ENCODE results near the gene LSR.

DNA sequence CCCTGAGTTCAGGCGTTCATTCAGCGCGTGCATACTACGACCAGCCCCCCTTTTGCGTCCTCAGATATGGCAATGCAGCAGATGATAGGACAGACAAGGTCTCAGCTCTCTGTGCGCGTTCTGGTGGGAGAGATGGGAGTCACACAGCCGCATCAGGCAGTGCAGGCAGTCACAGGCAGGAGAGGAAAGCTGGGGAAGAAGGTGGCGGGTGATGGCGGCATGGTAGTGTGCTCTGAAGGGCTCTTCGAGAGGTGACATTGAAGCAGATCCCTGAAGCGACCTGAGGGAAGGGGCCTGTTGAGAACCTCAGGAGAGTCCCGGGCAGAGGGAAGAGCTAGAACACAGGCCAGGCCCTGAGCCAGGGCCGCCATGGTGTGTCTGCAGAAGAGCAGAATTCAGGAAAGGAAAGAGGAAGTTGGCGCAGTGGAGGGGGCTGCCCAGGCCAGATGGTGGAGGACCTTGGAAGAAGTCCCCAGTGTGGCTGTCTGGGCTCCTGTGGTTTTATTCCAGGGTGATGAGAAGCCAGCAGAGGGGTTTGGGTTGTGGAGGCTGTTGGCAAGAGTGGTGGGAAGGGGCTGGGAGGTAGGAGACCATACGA lies 23.4 kb downstream of the LSR start:
- TF ChIP-seq, protein P1, sequence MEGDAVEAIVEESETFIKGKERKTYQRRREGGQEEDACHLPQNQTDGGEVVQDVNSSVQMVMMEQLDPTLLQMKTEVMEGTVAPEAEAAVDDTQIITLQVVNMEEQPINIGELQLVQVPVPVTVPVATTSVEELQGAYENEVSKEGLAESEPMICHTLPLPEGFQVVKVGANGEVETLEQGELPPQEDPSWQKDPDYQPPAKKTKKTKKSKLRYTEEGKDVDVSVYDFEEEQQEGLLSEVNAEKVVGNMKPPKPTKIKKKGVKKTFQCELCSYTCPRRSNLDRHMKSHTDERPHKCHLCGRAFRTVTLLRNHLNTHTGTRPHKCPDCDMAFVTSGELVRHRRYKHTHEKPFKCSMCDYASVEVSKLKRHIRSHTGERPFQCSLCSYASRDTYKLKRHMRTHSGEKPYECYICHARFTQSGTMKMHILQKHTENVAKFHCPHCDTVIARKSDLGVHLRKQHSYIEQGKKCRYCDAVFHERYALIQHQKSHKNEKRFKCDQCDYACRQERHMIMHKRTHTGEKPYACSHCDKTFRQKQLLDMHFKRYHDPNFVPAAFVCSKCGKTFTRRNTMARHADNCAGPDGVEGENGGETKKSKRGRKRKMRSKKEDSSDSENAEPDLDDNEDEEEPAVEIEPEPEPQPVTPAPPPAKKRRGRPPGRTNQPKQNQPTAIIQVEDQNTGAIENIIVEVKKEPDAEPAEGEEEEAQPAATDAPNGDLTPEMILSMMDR (IDR thresholded peaks at IDR 0.05): no peak
- TF ChIP-seq POLR2A (IDR thresholded peaks at IDR 0.05): no peak
